ENCODE data around the gene REXO2. TPM values are rescaled to one million over a fixed set of nuclear protein-coding genes. Genes with fewer than 3 reads are reported as not detected.

Gene REXO2
- total RNA-seq, 1 experiment from 2014 or later: 145 TPM

DNA sequence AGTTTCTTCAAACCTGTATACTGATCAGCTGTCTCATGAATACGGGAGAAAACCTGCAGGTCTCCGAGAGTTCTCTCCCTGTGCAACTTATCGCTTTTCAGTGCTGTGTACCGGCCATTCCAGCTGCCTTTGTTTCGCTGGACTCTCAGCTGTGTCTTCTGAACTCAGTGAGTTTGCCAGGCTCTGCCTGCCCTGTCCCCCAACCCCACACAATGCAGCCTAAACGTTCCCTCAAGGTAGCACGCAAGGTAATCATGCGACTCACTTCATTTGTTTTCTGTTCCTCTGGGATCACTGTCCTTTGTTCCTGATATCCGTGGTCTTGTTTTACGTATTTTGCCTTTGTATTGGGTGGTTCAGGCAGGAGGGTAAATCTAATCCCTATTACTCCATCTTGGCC, 25.3 kb upstream of the REXO2 start:
- Histone ChIP-seq H3K36me3 (ENCODE audit: low read depth) (no peaks in the 10 kb centered on the region), H3K27ac (no peak overlapping the region), H3K79me2 (ENCODE audit: low read depth) (no peaks in the 10 kb centered on the region), H3K9me3 (ENCODE audit: insufficient read depth, low read depth) (no peaks in the 10 kb centered on the region), H2AFZ (no peak overlapping the region), H3K4me1 (replicated peaks; ENCODE audit: insufficient read depth) (peaks cover 13% of the 10 kb centered on the region), H3K4me2 (no peak overlapping the region), H3K9me2 (ENCODE audit: insufficient read depth) (no peaks in the 10 kb centered on the region), H4K20me1 (ENCODE audit: insufficient read depth) (peaks cover under 1% of the 10 kb centered on the region; the same call in 1 of the 2 replicates), H3F3A (ENCODE audit: insufficient read depth, low read depth) (peaks cover 15% of the 10 kb centered on the region), H3K4me3 (no peak overlapping the region), H3K27me3 (ENCODE audit: insufficient read depth, low read depth) (no peaks in the 10 kb centered on the region)
- intact Hi-C loops (cut with micrococcal nuclease; ENCODE audit: unreplicated experiment): no loop called here
- ChIA-PET CTCF (no interaction called here), POLR2A (ENCODE audit: unreplicated experiment) (no interaction called here)
- TF ChIP-seq, protein P1, sequence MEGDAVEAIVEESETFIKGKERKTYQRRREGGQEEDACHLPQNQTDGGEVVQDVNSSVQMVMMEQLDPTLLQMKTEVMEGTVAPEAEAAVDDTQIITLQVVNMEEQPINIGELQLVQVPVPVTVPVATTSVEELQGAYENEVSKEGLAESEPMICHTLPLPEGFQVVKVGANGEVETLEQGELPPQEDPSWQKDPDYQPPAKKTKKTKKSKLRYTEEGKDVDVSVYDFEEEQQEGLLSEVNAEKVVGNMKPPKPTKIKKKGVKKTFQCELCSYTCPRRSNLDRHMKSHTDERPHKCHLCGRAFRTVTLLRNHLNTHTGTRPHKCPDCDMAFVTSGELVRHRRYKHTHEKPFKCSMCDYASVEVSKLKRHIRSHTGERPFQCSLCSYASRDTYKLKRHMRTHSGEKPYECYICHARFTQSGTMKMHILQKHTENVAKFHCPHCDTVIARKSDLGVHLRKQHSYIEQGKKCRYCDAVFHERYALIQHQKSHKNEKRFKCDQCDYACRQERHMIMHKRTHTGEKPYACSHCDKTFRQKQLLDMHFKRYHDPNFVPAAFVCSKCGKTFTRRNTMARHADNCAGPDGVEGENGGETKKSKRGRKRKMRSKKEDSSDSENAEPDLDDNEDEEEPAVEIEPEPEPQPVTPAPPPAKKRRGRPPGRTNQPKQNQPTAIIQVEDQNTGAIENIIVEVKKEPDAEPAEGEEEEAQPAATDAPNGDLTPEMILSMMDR (conservative IDR thresholded peaks at IDR 0.05): no peak
- no peak for TF ChIP-seq EZH2 (IDR thresholded peaks at IDR 0.05; ENCODE audit: low read depth)
- BruUV-seq (replicated peaks): no TSS peak
- DNase-seq: no peak

DNA sequence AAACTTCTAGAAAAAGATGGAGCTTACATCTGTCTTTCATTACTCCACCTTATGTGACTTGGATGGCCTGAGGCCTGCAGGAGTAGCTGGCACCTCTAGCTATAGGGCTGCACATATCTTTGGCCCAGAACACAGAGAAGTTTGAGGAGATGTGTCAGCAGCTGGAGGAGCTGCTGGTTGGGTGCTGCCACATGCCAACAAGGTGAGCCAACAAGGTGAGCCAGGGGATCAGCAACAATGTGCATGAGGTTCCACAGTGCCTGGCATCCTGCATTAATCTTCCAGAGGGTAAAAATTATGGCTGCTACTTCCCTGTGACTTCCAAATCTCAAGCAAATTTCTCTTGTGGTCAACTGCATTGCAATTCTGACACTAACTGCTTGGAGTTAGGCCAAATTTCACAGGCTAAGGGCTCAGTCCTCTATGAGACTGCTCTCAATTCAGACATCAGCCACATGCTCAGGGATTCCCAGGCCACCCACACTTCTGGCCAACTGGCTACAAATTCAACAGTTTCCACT, 22.8 kb upstream of the REXO2 start:
- H3K9me3 ChIP-seq (ENCODE audit: insufficient read depth, low read depth): no peaks in the 10 kb centered on the region
- no peaks in the 10 kb centered on the region for H4K20me1 ChIP-seq (ENCODE audit: insufficient read depth)
- no peaks in the 10 kb centered on the region for H3K36me3 ChIP-seq (ENCODE audit: low read depth)
- H3K4me1 ChIP-seq (replicated peaks; ENCODE audit: insufficient read depth): peaks cover 13% of the 10 kb centered on the region
- no peaks in the 10 kb centered on the region for H3K9me2 ChIP-seq (ENCODE audit: insufficient read depth)
- ChIA-PET CTCF (no interaction called here), POLR2A (ENCODE audit: unreplicated experiment) (interaction anchor here (0.5 to 1.1 kb wide), 2 partner anchors 16 to 22 kb away, joined by 4 to 8 read pairs; partner anchors contain the start of genes RBM7 and REXO2)
- TF ChIP-seq, protein P1 (conservative IDR thresholded peaks at IDR 0.05): no peak
- TF ChIP-seq EZH2 (IDR thresholded peaks at IDR 0.05; ENCODE audit: low read depth): no peak
- H3K79me2 ChIP-seq (ENCODE audit: low read depth): no peaks in the 10 kb centered on the region
- peak overlapping the region; percentile 31 for H3K27ac ChIP-seq
- H3F3A ChIP-seq (ENCODE audit: insufficient read depth, low read depth): peaks cover 15% of the 10 kb centered on the region
- no peak overlapping the region for H3K4me3 ChIP-seq
- intact Hi-C loops (cut with micrococcal nuclease; ENCODE audit: unreplicated experiment): loop anchor here (1.0 to 2.0 kb wide), 2 partner anchors 16 to 22 kb away; partner anchors contain the start of genes C11orf71 and RBM7
- no peaks in the 10 kb centered on the region for H3K27me3 ChIP-seq (ENCODE audit: insufficient read depth, low read depth)
- peak; percentile 61 to 88 for DNase-seq
- no TSS peak for BruUV-seq (replicated peaks)
- no peak overlapping the region; the same call in 1 of the 2 replicates for H2AFZ ChIP-seq
- no peak overlapping the region; the same call in 1 of the 2 replicates for H3K4me2 ChIP-seq

DNA sequence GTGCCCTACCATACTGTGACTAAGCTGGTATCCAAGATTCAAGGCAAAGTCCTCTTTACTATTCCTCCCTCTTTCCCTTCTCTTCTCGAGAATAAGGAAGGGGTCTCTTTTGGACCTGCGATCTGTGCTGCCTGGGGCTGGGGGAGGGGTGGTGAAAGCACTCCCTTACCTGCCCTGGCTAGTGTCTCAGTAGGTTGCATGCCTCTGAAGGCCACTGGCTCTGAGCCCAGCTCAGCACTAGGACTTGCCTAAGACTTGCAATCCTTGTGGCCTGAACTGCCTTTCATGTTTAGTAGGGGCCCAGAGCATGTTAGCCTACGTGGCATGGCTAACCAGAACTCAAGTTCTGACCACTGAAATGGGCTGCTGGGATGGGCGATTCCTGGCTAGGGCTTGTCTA, 13.0 kb upstream of the REXO2 start:
- CTCF ChIA-PET: no interaction called here
- DNase-seq: no peak
- TF ChIP-seq, protein P1 (conservative IDR thresholded peaks at IDR 0.05): no peak
- no peaks in the 10 kb centered on the region; the same call in none of the 2 replicates for H3K9me2 ChIP-seq (ENCODE audit: insufficient read depth)
- H3K4me3 ChIP-seq: no peak overlapping the region
- no peaks in the 10 kb centered on the region for H3F3A ChIP-seq (ENCODE audit: insufficient read depth, low read depth)
- intact Hi-C loops (cut with micrococcal nuclease; ENCODE audit: unreplicated experiment): no loop called here
- no peak overlapping the region for H2AFZ ChIP-seq
- no peak overlapping the region for H3K4me2 ChIP-seq
- no peak overlapping the region for H3K27ac ChIP-seq
- no peaks in the 10 kb centered on the region for H3K4me1 ChIP-seq (replicated peaks; ENCODE audit: insufficient read depth)
- H3K9me3 ChIP-seq (ENCODE audit: insufficient read depth, low read depth): no peaks in the 10 kb centered on the region; the same call in 1 of the 2 replicates
- no peaks in the 10 kb centered on the region for H3K36me3 ChIP-seq (ENCODE audit: low read depth)
- no peaks in the 10 kb centered on the region for H3K79me2 ChIP-seq (ENCODE audit: low read depth)
- POLR2A ChIA-PET (ENCODE audit: unreplicated experiment): no interaction called here
- no TSS peak for BruUV-seq (replicated peaks)
- H4K20me1 ChIP-seq (ENCODE audit: insufficient read depth): no peaks in the 10 kb centered on the region; the same call in 1 of the 2 replicates
- no peaks in the 10 kb centered on the region for H3K27me3 ChIP-seq (ENCODE audit: insufficient read depth, low read depth)

All from PC-9 (cell line).